Activated B cell treated with CpG ODN at 0.5 μM for 24 hours (primary cell): ENCODE measurements around the gene SCLT1. TPM values are rescaled to one million over a fixed set of nuclear protein-coding genes. Genes with fewer than 3 reads are reported as not detected.

ENCODE experiments used
- ATAC-seq: fragments of 200-7000 bp; cut with Tn5 transposase; one replicate; pipeline ENCODE4 v1.10.0; 2021; ENCODE audit warnings: low read depth, mild to moderate bottlenecking, moderate library complexity
- CTCF ChIA-PET: fragments of 350-600 bp; sonication (Branson Sonifier 250); formaldehyde crosslinking; loops from one replicate; lab custom pipeline; 2021; ENCODE audit warnings: antibody characterized with exemption; lab: Charles Lee
- POLR2A ChIA-PET: fragments of 350-600 bp; sonication (Branson Sonifier 250); formaldehyde crosslinking; loops from one replicate; lab custom pipeline; 2021; ENCODE audit warnings: antibody characterized with exemption; lab: Charles Lee
- DNase-seq: peaks from one replicate; pipeline ENCODE4 v3.0.0; 2022
- H3K27ac Mint-ChIP-seq: one replicate; pipeline ENCODE4 v1.8.0; 2020; ENCODE audit warnings: mixed read lengths
- H3K27me3 Mint-ChIP-seq: one replicate; pipeline ENCODE4 v1.8.0; 2021; ENCODE audit warnings: mixed read lengths
- H3K36me3 Mint-ChIP-seq: one replicate; pipeline ENCODE4 v1.8.0; 2021; ENCODE audit warnings: low read depth, mixed read lengths
- H3K4me1 Mint-ChIP-seq: one replicate; pipeline ENCODE4 v1.8.0; 2021; ENCODE audit warnings: mixed read lengths
- H3K4me3 Mint-ChIP-seq: one replicate; pipeline ENCODE4 v1.8.0; 2020; ENCODE audit warnings: mild to moderate bottlenecking, mixed read lengths
- H3K9me3 Mint-ChIP-seq: one replicate; pipeline ENCODE4 v1.8.0; 2020; ENCODE audit warnings: mixed read lengths
- intact Hi-C: fragments of 100-400 bp; cut with micrococcal nuclease; formaldehyde crosslinking; loops from one replicate; pipeline ENCODE4 v1.15.1; 2024
- total RNA-seq: library from RNA; stranded (reverse); gene quantifications from 2 replicates; pipeline ENCODE4 v1.2.3, GENCODE V29; 2022
- TF ChIP-seq, protein P1 (sequence below): fragments of 200-600 bp; IDR thresholded peaks from one replicate; pipeline ENCODE4 v1.8.0; 2022; ENCODE audit warnings: antibody characterized with exemption, mild to moderate bottlenecking

The SCLT1 gene
- total RNA-seq, 1 donor from 2014 or later, result 24.5 TPM

GRCh38 chr4:128973384-128973783 is 120.0 kb downstream of the SCLT1 start:
- intact Hi-C loops, result no loop called here

DNA sequence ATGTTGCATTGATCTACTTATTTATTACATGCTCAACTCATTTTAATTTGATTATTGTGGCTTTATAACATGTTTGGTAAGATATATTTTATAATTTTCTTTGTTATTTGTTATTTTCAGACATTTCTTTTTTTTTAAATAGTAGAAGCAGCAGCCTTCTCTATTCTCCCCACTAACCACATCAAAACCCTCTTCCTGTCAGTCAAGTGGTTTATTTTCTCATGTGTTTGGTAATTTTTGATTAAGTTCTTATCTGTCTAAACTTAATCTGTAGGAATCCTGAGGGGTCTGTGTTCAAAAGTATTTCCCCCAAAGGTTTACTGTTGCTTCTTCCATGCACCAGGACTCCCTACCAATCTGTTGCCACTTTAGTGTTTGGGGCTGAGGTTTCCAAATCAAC is 131.9 kb downstream of the SCLT1 start:
- Mint-ChIP-seq H3K4me3 (no peak overlapping the region), H3K36me3 (peaks cover 7% of the 10 kb centered on the region), H3K27ac (no peak overlapping the region), H3K9me3 (no peaks in the 10 kb centered on the region), H3K4me1 (peaks cover 23% of the 10 kb centered on the region), H3K27me3 (no peaks in the 10 kb centered on the region)
- ATAC-seq, result no peak
- ChIA-PET POLR2A (no interaction called here), CTCF (no interaction called here)
- no peak for DNase-seq
- TF ChIP-seq, protein P1, sequence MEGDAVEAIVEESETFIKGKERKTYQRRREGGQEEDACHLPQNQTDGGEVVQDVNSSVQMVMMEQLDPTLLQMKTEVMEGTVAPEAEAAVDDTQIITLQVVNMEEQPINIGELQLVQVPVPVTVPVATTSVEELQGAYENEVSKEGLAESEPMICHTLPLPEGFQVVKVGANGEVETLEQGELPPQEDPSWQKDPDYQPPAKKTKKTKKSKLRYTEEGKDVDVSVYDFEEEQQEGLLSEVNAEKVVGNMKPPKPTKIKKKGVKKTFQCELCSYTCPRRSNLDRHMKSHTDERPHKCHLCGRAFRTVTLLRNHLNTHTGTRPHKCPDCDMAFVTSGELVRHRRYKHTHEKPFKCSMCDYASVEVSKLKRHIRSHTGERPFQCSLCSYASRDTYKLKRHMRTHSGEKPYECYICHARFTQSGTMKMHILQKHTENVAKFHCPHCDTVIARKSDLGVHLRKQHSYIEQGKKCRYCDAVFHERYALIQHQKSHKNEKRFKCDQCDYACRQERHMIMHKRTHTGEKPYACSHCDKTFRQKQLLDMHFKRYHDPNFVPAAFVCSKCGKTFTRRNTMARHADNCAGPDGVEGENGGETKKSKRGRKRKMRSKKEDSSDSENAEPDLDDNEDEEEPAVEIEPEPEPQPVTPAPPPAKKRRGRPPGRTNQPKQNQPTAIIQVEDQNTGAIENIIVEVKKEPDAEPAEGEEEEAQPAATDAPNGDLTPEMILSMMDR, result no peak
- intact Hi-C loops, result no loop called here

More at GRCh38 chr4:128973384-128973783, 120.0 kb downstream of the SCLT1 start:
- peaks cover 8% of the 10 kb centered on the region for H3K36me3 Mint-ChIP-seq
- ATAC-seq (no peak), DNase-seq (no peak)
- no peak overlapping the region for H3K4me3 Mint-ChIP-seq
- H3K9me3 Mint-ChIP-seq, result no peaks in the 10 kb centered on the region
- no peaks in the 10 kb centered on the region for H3K27me3 Mint-ChIP-seq
- CTCF ChIA-PET, result no interaction called here
- H3K4me1 Mint-ChIP-seq, result no peaks in the 10 kb centered on the region
- POLR2A ChIA-PET, result no interaction called here
- TF ChIP-seq, protein P1, result no peak
- H3K27ac Mint-ChIP-seq, result no peak overlapping the region

DNA sequence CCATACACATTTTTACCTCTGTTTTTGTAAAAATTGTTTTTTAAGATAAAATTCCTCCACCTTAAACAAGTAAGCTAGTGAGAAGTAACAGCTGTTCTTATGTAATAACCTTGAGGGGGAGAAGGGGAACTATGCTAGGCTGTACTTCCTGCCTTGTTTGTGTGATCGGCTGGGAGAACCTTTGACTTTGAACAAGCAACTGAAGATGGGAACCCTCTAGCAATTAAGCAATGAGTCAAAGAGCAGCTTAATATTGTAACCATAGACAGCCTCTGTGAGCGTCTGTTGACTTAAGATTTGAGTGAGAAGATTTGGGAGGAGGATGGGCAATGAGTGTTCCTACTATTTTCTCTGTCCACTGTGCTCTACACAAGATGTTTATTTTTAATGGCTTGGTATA is 135.1 kb downstream of the SCLT1 start:
- TF ChIP-seq, protein P1, result no peak
- CTCF ChIA-PET, result no interaction called here
- POLR2A ChIA-PET, result interaction anchor here (1.0 kb wide), 1 partner anchor 149 kb away, joined by 3 read pairs; the partner anchor contains the start of gene JADE1
- intact Hi-C loops, result no loop called here
- peaks cover 4% of the 10 kb centered on the region for H3K36me3 Mint-ChIP-seq
- peaks cover 23% of the 10 kb centered on the region for H3K4me1 Mint-ChIP-seq
- no peaks in the 10 kb centered on the region for H3K27me3 Mint-ChIP-seq
- H3K4me3 Mint-ChIP-seq, result peak overlapping the region; percentile 45
- no peaks in the 10 kb centered on the region for H3K9me3 Mint-ChIP-seq
- no peak overlapping the region for H3K27ac Mint-ChIP-seq
- ATAC-seq (peak; percentile 25), DNase-seq (no peak)

DNA sequence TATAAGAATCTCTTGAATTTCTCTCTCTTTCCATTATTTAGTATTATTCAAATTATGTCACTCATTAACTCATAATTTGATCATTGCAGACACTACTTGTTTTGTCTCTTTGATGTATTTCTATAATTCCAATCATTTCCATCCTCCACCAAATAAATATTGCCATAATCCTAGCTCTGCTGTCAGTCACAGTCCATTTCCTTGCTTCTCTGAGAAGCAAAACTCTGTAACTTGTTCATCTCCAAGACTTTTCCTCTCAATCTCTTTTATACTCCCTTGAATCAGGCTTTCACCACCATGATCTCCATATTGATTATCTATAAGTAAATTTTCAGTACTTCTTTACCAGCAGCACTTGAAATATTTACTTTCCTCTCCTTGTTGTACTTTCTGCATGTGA is 135.9 kb downstream of the SCLT1 start:
- Mint-ChIP-seq H3K4me1 (peaks cover 23% of the 10 kb centered on the region), H3K4me3 (no peak overlapping the region), H3K9me3 (no peaks in the 10 kb centered on the region), H3K36me3 (peaks cover 4% of the 10 kb centered on the region), H3K27me3 (no peaks in the 10 kb centered on the region), H3K27ac (no peak overlapping the region)
- ATAC-seq (no peak), DNase-seq (no peak)
- CTCF ChIA-PET, result no interaction called here
- intact Hi-C loops, result no loop called here
- TF ChIP-seq, protein P1, result no peak
- POLR2A ChIA-PET, result no interaction called here

DNA sequence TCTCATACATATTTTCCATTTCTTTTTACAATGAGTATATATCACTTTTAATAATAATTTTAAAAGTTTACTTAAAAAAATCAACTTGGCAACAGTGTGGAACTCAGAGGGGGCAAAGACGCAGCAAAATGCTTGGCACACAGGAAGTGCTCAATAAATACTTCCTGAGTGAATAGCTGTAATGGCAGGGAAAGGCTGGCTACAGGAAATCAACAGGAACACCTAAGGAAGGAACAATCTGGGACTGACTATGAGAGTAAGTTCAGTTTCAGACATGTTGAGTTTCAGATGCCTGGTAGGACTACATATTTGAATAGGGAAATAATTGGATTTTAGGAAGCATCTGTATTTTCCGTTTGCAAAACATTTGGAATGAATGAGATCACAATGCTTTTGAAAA is 137.6 kb downstream of the SCLT1 start:
- peaks cover 16% of the 10 kb centered on the region for H3K36me3 Mint-ChIP-seq
- H3K4me1 Mint-ChIP-seq, result peaks cover 20% of the 10 kb centered on the region
- CTCF ChIA-PET, result no interaction called here
- no peaks in the 10 kb centered on the region for H3K9me3 Mint-ChIP-seq
- TF ChIP-seq, protein P1, result no peak
- ATAC-seq, result no peak
- DNase-seq, result no peak
- H3K27ac Mint-ChIP-seq, result no peak overlapping the region
- POLR2A ChIA-PET, result no interaction called here
- H3K27me3 Mint-ChIP-seq, result no peaks in the 10 kb centered on the region
- intact Hi-C loops, result no loop called here
- no peak overlapping the region for H3K4me3 Mint-ChIP-seq
